ENCODE measurements around the gene FAM110D. TPM values are rescaled to one million over a fixed set of nuclear protein-coding genes. Genes with fewer than 3 reads are reported as not detected.

Gene FAM110D
- total and polyA plus RNA-seq, 2 of the 8 experiments (the other 6 are each of a cell fraction or from before 2014, with no cell fraction given), result 0.21 to 0.48 TPM

DNA sequence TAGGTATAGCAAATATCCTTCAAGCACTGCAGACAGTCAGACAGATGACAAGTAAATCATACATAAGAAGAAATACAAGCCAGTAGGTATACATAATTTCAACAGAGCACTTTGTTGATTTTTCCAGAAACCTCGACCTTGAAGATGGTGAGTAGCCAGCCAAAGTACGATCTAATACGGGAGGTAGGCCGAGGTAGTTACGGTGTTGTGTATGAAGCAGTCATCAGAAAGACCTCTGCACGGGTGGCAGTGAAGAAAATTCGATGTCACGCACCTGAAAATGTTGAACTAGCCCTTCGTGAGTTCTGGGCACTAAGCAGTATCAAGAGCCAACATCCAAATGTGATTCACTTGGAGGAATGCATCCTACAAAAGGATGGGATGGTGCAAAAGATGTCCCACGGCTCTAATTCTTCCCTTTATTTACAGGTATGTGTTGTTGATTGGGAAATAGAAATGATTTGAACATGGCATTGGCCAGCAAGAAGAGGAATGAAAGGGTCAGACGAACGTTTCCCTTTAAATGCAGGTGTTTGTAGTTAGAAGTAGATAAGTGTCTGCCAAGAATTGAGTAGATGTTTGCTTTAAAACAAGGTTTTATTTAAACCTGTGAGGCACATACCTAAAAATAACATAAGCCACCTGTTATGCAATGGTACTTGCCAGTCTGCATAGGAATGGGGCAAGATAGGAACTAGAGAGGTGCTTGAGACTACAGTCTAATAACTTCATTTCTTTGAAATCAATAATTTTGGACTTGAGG lies 44.5 kb upstream of the FAM110D start:
- Histone ChIP-seq H3K27ac (ENCODE audit: low read depth, low read length) (no peak overlapping the region), H4K5ac (ENCODE audit: insufficient read length, low read depth, low read length) (no peak overlapping the region), H2BK5ac (ENCODE audit: low read depth, low read length) (no peak overlapping the region), H3K9ac (replicated peaks in 1 of 4; ENCODE audit: extremely low read depth in 1 of 4, low read depth in 3 of 4, low read length in 3 of 4) (no peak overlapping the region), H2BK15ac (ENCODE audit: low read length) (no peak overlapping the region), H2BK20ac (ENCODE audit: low read length) (no peak overlapping the region), H2BK12ac (ENCODE audit: low read depth, low read length) (no peak overlapping the region), H3K4ac (replicated peaks; ENCODE audit: insufficient read length, low read depth, low read length) (no peak overlapping the region), H3K4me1 (replicated peaks in 1 of 4; ENCODE audit: control insufficient read depth in 3 of 4, insufficient read depth in 4 of 4, low read length in 3 of 4) (peaks cover 0 to 5% (median 3%) of the 10 kb centered on the region in 4 experiments; a peak in 3 of 7 replicates), H4K8ac (ENCODE audit: extremely low read depth, insufficient read depth, low read length) (no peak overlapping the region; the same call in 1 of the 2 replicates), H2AK5ac (ENCODE audit: low read depth, low read length) (no peak overlapping the region), H3K79me2 (ENCODE audit: control insufficient read depth in 1 of 2, insufficient read depth in 2 of 2, low read length in 2 of 2) (no peaks in the 10 kb centered on the region), H3K9me3 (ENCODE audit: insufficient read depth in 2 of 2, low read depth in 1 of 2, low read length in 1 of 2) (no peaks in the 10 kb centered on the region), H4K91ac (replicated peaks; ENCODE audit: insufficient read length, low read length) (no peak overlapping the region), H3K23ac (ENCODE audit: insufficient read length) (no peak overlapping the region), H3K27me3 (replicated peaks in 1 of 4; ENCODE audit: control insufficient read depth in 3 of 4, extremely low read depth in 1 of 4, insufficient read depth in 3 of 4, low read length in 3 of 4) (peaks cover 0 to 11% (median 7%) of the 10 kb centered on the region in 4 experiments; a peak in 4 of 7 replicates), H2BK120ac (replicated peaks; ENCODE audit: low read depth, low read length) (no peak overlapping the region), H3K4me2 (ENCODE audit: insufficient read depth in 1 of 2, low read depth in 2 of 2, low read length in 2 of 2) (no peak overlapping the region), H3K23me2 (ENCODE audit: low read depth, low read length) (peaks cover 9% of the 10 kb centered on the region), H3K36me3 (ENCODE audit: control insufficient read depth in 2 of 4, insufficient read depth in 4 of 4, low read length in 3 of 4) (peaks cover 0 to 11% (median 0%) of the 10 kb centered on the region in 4 experiments; a peak in 3 of 8 replicates), H3K79me1 (ENCODE audit: low read depth, low read length) (no peaks in the 10 kb centered on the region), H4K20me1 (replicated peaks in 1 of 2; ENCODE audit: control insufficient read depth in 1 of 2, insufficient read depth in 2 of 2, low read length in 2 of 2) (peaks cover 0 to 1% of the 10 kb centered on the region in 2 experiments), H2AFZ (ENCODE audit: low read length) (no peak overlapping the region), H3K56ac (replicated peaks; ENCODE audit: insufficient read length, low read depth, low read length) (no peak overlapping the region), H3K4me3 (ENCODE audit: extremely low read depth in 1 of 4, insufficient read depth in 2 of 4, low read depth in 3 of 4, low read length in 4 of 4) (no peak overlapping the region), H3K14ac (ENCODE audit: insufficient read length) (no peak overlapping the region), H3K18ac (ENCODE audit: extremely low read depth, low read length) (no peak overlapping the region)
- WGBS, 2 experiments (ENCODE audit: extremely low coverage in 1 of 2, insufficient coverage in 1 of 2, insufficient read length in 1 of 2, insufficient replicate concordance in 2 of 2, low coverage in 1 of 2, low lambda C conversion rate in 2 of 2, missing lambda C conversion rate in 1 of 2), result 88% methylated on average over 12 of the region's 12 CpGs; no CpG with 5 or more reads in 1 of the 2 experiments
- CTCF ChIA-PET (ENCODE audit: partially characterized antibody), result interaction anchor here (0.9 to 2.0 kb wide), 5 partner anchors 8 to 51 kb away, joined by 3 to 9 read pairs (median 4); no protein-coding TSS in a partner anchor
- FAIRE-seq (no peak), DNase-seq (ENCODE audit: low read depth in 1 of 2, low spot score in 2 of 2) (no peak)
- POLR2A ChIA-PET (ENCODE audit: partially characterized antibody), result interaction anchor here (1.3 kb wide), 1 partner anchor 29 kb away, joined by 3 read pairs; no protein-coding TSS in a partner anchor
- TF ChIP-seq TEAD4 (IDR thresholded peaks at IDR 0.05; ENCODE audit: low read depth, low read length), result no peak
